Middle frontal gyrus (tissue), 1 donor: ENCODE results near the gene UBE2L3.
A peak's percentile ranks its signal among the peaks of the same experiment; 100 is the strongest.
"Not testable (repeated sequence)": the region's sequence is repeated elsewhere in the genome, so short reads cannot be mapped to it uniquely, and the experiment has no call there.

Experiments
- DNase-seq: peaks from one replicate; pipeline ENCODE4 v3.0.0-alpha.2; 2015; ENCODE audit warnings: low spot score; ENCODE audit errors: extremely low spot score

UBE2L3 gene

DNA sequence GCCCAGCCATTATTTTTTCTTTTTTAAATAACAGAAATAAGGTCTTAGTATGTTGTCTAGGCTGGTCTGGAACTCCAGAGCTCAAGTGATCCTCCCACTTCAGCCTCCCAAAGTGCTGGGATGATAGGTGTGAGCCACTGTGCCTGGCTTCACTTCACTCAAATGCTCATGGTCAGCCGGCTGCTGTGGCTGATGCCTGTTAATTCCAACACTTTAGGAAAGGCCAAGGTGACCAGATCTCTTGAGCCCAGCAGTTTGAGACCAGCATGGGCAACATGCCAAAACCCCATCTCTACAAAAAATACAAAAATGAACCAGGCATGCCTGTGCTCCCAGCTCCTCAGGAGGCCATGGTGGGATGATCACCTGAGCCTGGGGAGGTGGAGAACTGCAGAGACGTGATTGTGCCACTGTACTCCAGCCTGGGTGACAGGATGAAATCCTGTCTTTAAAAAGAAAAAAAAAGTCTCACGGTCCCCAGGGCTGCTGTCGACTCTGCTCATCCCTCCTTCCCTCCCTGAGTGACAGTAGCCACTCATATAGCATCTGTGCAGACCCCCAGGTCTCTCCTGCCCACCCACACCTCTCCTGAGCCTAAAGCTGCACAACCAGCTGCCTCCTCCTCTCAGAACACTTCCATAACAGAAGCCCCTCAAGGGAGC, 58.7 kb downstream of the UBE2L3 start:
- no peak for DNase-seq

DNA sequence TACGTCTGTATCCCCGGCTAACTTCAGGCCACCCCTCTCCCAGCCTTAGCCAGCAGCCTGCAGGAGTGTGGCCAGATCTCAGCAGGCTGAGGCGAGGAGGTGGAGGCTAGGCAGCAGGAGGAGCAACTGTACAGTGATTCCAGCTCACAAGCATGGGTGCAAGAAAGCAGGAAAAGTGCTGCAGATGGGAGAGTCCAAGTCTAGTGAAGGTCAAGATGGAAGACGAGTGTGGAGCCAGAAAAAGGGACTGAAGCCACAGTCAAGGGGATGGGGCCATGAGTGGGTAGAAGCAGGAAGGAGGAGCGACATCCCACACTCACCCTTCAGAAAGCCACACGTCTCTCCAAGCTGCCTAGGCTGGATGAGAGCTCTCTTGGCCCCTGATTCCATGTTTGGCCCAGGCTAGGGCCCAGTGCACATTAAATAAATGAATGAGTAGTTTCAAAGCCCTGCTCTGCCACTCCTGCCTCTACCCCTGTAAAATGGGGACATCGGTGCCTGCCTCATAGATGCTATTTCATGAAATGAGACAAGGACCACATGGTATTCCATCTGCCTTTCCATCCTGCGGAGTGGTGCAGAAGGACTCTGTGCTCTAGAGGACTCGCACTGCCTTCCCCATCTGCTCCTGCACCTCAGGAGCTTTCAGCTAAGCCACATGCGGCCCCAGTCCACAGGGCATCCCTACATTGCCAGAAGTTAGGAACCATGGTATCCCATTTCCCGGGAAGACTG, 59.4 kb downstream of the UBE2L3 start:
- DNase-seq = no peak

DNA sequence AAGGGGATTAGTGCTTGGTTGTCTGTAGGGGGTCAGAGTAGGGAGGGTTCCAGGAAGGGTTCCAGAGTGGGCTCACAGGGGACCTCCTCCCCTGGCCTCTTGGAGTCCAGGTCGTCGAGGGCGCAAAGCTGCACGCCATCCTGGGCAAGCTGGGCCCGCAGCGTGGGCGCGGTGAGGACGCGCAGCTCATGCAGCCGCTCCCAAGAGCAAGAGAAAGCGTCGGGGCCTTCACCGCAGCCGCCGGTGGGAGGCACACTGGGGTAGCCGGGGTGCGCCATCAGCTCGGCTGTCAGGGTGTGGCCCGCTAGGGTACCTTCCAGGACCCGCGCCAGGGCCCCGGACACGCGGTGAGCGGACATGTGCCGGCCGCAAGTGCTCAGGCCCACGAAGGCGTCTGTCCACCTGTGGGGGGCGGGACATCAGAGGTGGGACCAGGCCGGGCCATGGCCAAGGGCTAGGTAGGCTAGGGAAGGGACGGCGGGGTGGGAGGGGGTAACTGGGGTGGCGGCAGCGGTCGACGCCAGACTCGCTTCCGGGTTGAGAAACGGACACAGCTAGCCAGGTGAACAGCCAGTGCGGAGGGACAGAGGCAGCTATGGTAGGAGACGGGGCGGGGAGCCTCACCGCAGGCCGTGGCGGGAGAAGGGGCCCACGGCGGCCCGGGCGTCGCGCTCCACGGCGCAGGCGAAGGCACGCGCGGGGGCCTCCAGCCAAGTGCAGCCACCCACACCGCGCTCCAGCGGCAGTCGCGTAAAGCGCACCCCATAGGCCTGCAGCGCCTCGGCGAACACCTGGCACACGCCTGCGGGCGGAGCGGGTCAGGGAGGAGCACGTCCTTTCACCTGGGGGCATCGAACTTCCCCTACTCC, 61.1 kb downstream of the UBE2L3 start:
- no peak for DNase-seq

DNA sequence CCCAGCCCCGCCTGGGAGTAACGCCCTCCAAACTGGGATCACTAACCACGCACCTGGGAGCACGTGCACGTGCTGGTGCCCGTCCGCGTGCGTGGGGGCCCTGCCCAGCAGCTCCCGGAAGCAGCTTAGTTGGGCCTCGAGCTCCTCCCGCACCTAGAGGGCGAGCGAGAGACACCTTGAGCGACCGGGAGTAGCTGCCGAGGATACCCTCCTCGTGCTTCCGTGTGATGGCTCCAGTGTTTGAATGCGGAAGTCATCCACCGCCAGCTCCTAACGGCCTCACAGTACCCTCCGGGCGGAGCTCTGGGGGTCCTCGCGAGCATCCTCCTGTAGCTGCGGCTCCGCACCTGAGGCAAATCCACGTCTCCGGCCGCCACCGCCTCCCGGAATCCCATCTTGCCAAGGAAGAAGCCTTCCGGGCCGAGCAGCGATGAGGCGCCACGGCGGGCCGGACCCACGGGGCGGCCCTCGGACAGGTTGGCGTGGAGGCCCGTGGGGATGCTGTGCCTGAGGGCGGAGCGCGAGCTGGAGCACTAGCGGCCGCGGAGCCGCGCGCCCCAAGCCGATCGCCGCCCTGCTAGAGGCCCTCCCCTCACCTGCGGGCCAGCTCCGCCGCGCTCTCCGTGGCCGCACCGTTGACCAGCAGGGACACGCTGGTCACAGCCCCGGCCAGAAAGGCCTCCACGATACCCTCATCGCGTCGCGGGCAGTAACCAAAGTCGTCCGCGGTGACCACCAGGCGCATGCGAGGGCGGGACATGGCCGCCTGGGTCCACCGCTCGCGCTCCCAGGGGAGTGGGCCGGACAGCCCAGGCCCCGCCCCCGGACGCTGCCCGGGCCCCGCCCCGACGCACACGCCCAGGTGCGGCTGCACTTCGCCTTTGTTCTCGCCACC, 62.0 kb downstream of the UBE2L3 start, which contains the start of gene YDJC:
YDJC (minus strand) TSS at position 768 of the 895 bp plus-strand sequence; CDS start at position 760, 8 bp downstream.
- peak; percentile 90 for DNase-seq

GRCh38 chr22:21631025-21631424, 63.5 kb downstream of the UBE2L3 start:
- no peak for DNase-seq

DNA sequence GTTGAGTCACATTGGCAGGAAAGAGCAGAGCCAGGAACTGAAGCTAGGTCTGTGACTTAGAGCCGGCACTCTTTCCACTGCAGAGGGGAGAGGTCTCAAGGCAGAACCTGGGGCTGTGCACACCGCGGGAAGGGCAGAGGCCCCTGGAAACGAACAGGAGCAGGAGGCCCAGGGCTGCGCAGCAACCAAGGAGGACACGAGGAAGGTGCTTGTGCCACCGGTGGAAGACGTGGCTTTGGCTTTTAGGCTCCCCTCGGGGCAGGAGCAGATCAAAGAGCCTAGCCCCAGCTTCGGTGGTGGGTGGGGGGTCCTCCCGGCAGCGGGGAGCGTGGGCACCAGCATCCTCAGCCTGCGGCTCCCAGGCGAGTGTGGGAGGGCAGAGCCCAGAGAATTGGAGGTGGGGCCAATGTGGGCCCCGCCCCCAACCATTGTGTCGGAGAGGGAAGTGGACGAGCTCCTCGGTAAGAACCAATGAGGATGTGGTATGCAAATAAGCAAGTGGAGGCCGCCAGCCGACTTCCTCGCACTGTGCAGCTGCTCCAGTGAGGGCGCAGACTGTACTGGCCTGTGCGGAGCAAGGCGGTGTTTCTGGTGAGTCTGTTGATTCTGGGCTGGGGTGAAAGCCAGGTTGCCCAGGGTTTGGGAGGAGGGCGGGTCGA, 64.9 kb downstream of the UBE2L3 start, which contains the start of gene CCDC116:
CCDC116 (plus strand) TSS at position 524 of the 659 bp plus-strand sequence. CDS start 422 bp downstream, outside the sequence.
- DNase-seq = no peak

DNA sequence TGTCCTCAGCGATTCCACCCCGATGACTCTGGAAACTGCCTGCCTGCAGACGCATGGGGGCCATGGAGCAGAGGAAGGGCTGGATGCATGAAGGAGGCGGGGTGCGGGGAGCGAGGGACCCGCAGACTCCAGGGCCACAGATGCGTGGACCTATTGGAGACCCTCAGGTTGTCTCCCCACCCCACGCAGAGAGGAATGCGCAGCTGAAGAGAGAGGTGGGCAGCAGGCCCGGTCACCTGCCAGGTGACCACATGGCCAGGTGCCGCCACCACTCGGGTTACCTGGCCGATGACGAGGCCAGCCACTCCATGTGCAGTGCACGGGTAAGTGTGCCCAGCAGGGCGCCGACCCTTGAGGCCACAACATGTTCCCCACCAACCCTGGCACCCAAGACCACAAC, 65.4 kb downstream of the UBE2L3 start:
- no peak for DNase-seq

DNA sequence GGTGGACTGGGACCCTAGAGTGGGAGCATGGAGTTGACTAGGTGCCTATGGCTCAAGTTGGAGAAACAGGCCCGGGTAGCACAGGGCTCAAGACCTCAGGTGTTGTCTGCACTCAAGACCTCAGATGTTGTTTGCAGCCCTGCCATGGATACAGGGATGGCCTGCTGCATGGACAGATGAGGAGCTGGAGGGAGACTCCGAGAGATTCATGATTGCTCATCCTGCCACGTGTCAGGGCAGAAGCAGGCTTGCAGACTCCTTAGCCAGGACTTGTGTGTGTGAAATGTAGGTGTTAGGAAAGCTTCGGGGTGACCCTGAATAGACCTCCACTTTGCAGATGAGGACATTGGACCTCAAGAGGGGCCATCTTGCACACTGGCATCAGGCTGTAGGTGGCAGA, 66.0 kb downstream of the UBE2L3 start:
- DNase-seq = no peak

- no peak for DNase-seq
These were observed 66.6 kb downstream of the UBE2L3 start for GRCh38 chr22:21634081-21634480.

DNA sequence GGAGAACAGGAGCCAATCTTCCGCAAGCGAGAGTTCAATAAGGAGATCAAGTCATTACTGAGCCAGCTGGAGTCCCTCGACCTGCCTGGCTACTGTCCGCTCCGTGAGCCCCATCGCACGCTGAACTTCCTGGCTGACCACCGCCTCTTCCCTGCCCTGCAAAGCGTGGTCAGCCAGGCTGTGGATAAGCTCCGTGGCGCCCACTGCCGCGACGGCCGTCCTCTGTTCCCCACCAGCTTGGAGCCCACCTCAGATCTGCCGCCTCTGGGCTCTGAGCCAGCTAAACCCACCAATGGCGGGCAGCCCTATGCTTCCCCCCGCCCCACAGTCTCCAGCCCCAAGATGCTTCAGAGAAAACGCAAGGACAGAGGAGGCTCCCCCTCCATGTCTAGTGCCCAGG, 67.3 kb downstream of the UBE2L3 start:
- no peak for DNase-seq

DNA sequence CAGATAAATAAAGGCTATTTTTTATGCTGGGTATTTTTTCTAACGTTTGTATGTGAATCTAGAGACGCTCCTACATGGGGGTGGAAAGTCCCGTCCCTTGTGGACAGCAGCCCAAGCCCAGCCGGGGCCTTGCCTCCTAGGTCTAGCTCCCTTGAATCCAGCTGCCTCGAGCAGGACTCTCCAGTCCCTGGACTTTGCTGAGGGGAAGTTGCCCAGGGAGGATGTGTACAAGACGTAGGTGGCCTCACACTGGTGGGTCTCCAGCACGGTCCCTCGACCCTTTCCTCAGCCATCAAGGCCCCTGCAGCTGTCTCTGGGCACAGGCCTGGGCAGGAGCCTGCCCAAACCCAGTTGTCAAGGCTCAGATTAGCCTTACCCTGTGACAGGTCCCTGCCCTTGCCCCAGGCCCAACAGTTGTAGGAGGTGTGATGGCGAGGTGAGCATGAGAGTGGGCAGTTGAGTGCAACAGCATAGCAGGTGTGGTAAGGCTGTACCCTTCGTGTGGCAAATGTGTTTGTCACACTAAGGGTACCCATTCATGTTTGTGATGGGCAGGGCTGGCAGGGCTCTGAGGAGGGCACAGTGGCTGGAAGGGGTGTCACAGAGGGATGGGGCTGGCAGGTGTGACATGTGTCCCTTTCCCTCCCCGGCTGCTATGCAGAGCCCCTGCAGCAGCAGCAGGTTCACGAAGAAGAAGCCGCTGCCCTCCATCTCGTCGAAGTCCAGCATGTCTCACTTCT, 68.4 kb downstream of the UBE2L3 start:
- DNase-seq = no peak

DNA sequence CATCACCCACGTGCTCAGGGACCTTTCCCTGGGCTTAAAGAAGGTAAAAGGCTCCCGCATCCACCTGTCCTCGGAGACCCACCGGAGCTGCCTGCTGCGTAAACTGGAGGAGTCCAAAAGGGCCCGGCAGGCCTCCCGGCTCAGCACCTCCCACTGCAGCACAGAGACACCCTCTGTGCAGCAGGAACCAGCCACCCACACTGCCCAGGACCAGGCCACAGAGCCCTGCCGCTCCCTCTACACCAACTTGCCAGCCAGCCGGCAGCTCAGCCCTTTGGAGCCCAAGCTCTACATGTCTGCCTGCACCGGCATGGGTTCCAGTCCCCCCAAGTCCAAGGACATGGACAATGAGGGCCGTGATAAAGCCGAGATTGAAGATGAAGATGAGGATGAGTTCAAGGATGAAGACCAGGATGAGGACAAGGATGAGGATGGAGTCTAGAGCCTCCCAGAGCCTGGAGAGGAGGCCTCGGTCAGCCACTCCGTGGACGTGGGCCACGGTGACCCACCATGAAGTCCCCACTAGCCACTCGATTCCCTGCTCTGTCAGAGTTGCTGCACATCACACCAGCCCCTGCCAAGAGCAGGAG, 69.2 kb downstream of the UBE2L3 start:
- DNase-seq = no peak

GRCh38 chr22:21637450-21637849, 69.9 kb downstream of the UBE2L3 start:
- DNase-seq = not testable (repeated sequence)

DNA sequence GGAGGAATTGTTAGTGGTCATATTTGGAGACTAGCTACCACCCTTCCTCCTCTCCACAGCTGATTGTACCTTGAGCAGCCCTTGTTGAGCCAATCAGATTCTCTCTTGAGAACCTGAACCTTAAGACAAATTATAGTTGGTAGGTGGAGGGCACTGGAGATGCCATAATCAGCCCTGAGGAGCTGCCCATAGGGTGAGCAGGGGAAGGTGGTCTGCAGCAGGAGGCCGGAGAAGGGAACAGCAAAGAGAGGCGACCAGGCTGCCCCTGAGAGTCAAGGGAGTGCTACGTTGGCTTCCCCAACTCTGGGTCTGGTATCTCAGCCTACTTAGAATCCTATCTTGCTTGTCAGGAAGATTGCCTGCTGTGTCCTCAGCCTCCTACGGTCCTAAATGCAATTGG, 71.8 kb downstream of the UBE2L3 start:
- DNase-seq = no peak

GRCh38 chr22:21640810-21641209, 73.3 kb downstream of the UBE2L3 start:
- DNase-seq = no peak

DNA sequence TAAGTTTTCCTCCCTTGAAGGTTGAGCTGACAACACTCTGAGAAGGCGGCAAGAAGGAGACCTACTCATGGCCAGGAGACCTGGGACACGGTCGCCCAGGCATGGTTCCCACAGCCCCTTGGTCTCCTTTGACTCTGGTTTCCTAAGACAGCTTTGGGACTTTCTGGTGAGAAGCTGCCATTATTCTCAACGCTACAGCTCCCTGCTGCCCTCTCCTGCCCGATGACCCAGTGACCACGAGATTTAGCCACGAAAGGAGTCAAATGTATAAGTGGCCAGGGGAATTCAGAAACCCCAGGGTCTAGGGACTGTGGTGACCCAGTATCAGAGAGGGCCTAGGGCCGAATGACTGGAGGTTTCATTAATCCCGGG, 73.9 kb downstream of the UBE2L3 start:
- no peak for DNase-seq

DNA sequence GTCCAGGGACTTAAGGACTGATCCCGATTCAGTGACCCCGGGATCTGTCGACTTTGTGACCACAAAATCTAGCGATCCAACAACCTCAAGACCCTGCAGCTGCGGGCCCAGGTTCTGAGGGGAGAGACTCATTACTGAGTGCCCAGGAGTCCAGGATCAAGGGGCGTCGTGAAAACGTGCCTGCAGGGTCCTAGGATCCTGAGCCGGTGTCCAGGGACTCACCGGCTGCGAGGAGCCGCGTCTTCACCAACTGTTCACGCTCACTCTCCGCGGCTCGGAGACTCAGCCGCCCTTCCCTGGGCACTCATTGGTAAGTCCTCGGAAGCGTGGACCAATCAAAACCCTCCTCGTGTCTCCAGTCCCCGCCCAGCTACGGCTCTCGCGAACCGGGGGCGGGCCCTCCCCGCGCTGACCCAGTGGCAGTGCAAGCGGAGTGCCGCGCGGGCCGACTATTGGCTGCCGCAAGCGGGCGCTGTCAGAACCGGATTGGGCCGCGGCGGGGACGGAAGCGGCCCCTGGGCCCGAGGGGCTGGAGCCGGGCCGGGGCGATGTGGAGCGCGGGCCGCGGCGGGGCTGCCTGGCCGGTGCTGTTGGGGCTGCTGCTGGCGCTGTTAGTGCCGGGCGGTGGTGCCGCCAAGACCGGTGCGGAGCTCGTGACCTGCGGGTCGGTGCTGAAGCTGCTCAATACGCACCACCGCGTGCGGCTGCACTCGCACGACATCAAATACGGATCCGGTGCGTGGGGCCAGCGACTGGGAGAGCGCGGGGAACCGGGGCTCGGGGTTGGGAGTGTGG, 74.5 kb downstream of the UBE2L3 start, which contains the start of gene SDF2L1:
SDF2L1 (plus strand) TSS at position 514 of the 795 bp plus-strand sequence; CDS start at position 549, 35 bp downstream.
- peak; percentile 98 for DNase-seq
